ENCODE measurements around the gene IGHMBP2.

The IGHMBP2 gene

GRCh38 chr11:68938088-68938487 lies 34.4 kb downstream of the IGHMBP2 start:
- H3K27ac ChIP-seq (ENCODE audit: low read depth, low read length), result no peak overlapping the region
- no peak overlapping the region for H3K9ac ChIP-seq (ENCODE audit: low read length in 5 of 5)
- H3K4me3 ChIP-seq (ENCODE audit: low read depth in 1 of 5, low read length in 5 of 5), result no peak overlapping the region
- H3K36me3 ChIP-seq (ENCODE audit: control insufficient read depth in 5 of 5, insufficient read depth in 5 of 5, low read length in 5 of 5), result peaks cover 0 to 82% (median 73%) of the 10 kb centered on the region in 5 donors
- H3K9me3 ChIP-seq (ENCODE audit: control insufficient read depth in 5 of 5, low read length in 5 of 5), result no peaks in the 10 kb centered on the region
- H3K27me3 ChIP-seq (ENCODE audit: control insufficient read depth in 5 of 5, insufficient read depth in 4 of 5, low read length in 5 of 5), result no peaks in the 10 kb centered on the region
- H3K4me1 ChIP-seq (ENCODE audit: control insufficient read depth in 5 of 5, insufficient read depth in 5 of 5, low read length in 5 of 5), result peaks cover 0 to 10% (median 6%) of the 10 kb centered on the region in 5 donors

- Histone ChIP-seq H3K9me3 (ENCODE audit: control insufficient read depth in 5 of 5, low read length in 5 of 5) (no peaks in the 10 kb centered on the region), H3K36me3 (ENCODE audit: control insufficient read depth in 5 of 5, insufficient read depth in 5 of 5, low read length in 5 of 5) (peaks cover 0 to 73% (median 65%) of the 10 kb centered on the region in 5 donors), H3K27ac (ENCODE audit: low read depth, low read length) (no peak overlapping the region), H3K27me3 (ENCODE audit: control insufficient read depth in 5 of 5, insufficient read depth in 4 of 5, low read length in 5 of 5) (no peaks in the 10 kb centered on the region), H3K4me1 (ENCODE audit: control insufficient read depth in 5 of 5, insufficient read depth in 5 of 5, low read length in 5 of 5) (peaks cover 0 to 11% (median 7%) of the 10 kb centered on the region in 5 donors), H3K4me3 (ENCODE audit: low read depth in 1 of 5, low read length in 5 of 5) (no peak overlapping the region), H3K9ac (ENCODE audit: low read length in 5 of 5) (no peak overlapping the region)
These were observed 35.3 kb downstream of the IGHMBP2 start for GRCh38 chr11:68938816-68939582.

- Histone ChIP-seq H3K27me3 (ENCODE audit: control insufficient read depth in 5 of 5, insufficient read depth in 4 of 5, low read length in 5 of 5) (no peaks in the 10 kb centered on the region), H3K27ac (ENCODE audit: low read depth, low read length) (no peak overlapping the region)
These were observed 36.2 kb downstream of the IGHMBP2 start for GRCh38 chr11:68939583-68940555.

GRCh38 chr11:68940651-68941323 lies 37.1 kb downstream of the IGHMBP2 start:
- peaks cover 0 to 55% (median 47%) of the 10 kb centered on the region in 5 donors for H3K36me3 ChIP-seq (ENCODE audit: control insufficient read depth in 5 of 5, insufficient read depth in 5 of 5, low read length in 5 of 5)
- no peaks in the 10 kb centered on the region for H3K9me3 ChIP-seq (ENCODE audit: control insufficient read depth in 5 of 5, low read length in 5 of 5)
- H3K4me3 ChIP-seq (ENCODE audit: low read depth in 1 of 5, low read length in 5 of 5), result no peak overlapping the region
- peaks cover 0 to 11% (median 7%) of the 10 kb centered on the region in 5 donors for H3K4me1 ChIP-seq (ENCODE audit: control insufficient read depth in 5 of 5, insufficient read depth in 5 of 5, low read length in 5 of 5)
- H3K9ac ChIP-seq (ENCODE audit: low read length in 5 of 5), result no peak overlapping the region
- H3K27ac ChIP-seq (ENCODE audit: low read depth, low read length), result no peak overlapping the region
- H3K27me3 ChIP-seq (ENCODE audit: control insufficient read depth in 5 of 5, insufficient read depth in 4 of 5, low read length in 5 of 5), result no peaks in the 10 kb centered on the region

More at GRCh38 chr11:68939583-68940555, 36.2 kb downstream of the IGHMBP2 start:
- H3K36me3 ChIP-seq (ENCODE audit: control insufficient read depth in 5 of 5, insufficient read depth in 5 of 5, low read length in 5 of 5), result peaks cover 0 to 65% (median 56%) of the 10 kb centered on the region in 5 donors
- H3K9ac ChIP-seq (ENCODE audit: low read length in 5 of 5), result no peak overlapping the region
- H3K4me1 ChIP-seq (ENCODE audit: control insufficient read depth in 5 of 5, insufficient read depth in 5 of 5, low read length in 5 of 5), result peaks cover 0 to 11% (median 7%) of the 10 kb centered on the region in 5 donors
- no peak overlapping the region for H3K4me3 ChIP-seq (ENCODE audit: low read depth in 1 of 5, low read length in 5 of 5)
- H3K9me3 ChIP-seq (ENCODE audit: control insufficient read depth in 5 of 5, low read length in 5 of 5), result no peaks in the 10 kb centered on the region

GRCh38 chr11:68941324-68942094 lies 37.8 kb downstream of the IGHMBP2 start:
- Histone ChIP-seq H3K4me1 (ENCODE audit: control insufficient read depth in 5 of 5, insufficient read depth in 5 of 5, low read length in 5 of 5) (peaks cover 0 to 12% (median 9%) of the 10 kb centered on the region in 5 donors), H3K9me3 (ENCODE audit: control insufficient read depth in 5 of 5, low read length in 5 of 5) (no peaks in the 10 kb centered on the region), H3K4me3 (ENCODE audit: low read depth in 1 of 5, low read length in 5 of 5) (no peak overlapping the region), H3K27me3 (ENCODE audit: control insufficient read depth in 5 of 5, insufficient read depth in 4 of 5, low read length in 5 of 5) (no peaks in the 10 kb centered on the region), H3K27ac (ENCODE audit: low read depth, low read length) (no peak overlapping the region), H3K36me3 (ENCODE audit: control insufficient read depth in 5 of 5, insufficient read depth in 5 of 5, low read length in 5 of 5) (peaks cover 0 to 48% (median 40%) of the 10 kb centered on the region in 5 donors), H3K9ac (ENCODE audit: low read length in 5 of 5) (no peak overlapping the region)

GRCh38 chr11:68942095-68942620 lies 38.5 kb downstream of the IGHMBP2 start:
- Histone ChIP-seq H3K27ac (ENCODE audit: low read depth, low read length) (no peak overlapping the region), H3K9ac (ENCODE audit: low read length in 5 of 5) (no peak overlapping the region), H3K4me1 (ENCODE audit: control insufficient read depth in 5 of 5, insufficient read depth in 5 of 5, low read length in 5 of 5) (peaks cover 0 to 16% (median 12%) of the 10 kb centered on the region in 5 donors), H3K4me3 (ENCODE audit: low read depth in 1 of 5, low read length in 5 of 5) (no peak overlapping the region), H3K36me3 (ENCODE audit: control insufficient read depth in 5 of 5, insufficient read depth in 5 of 5, low read length in 5 of 5) (peaks cover 0 to 42% (median 33%) of the 10 kb centered on the region in 5 donors), H3K9me3 (ENCODE audit: control insufficient read depth in 5 of 5, low read length in 5 of 5) (no peaks in the 10 kb centered on the region), H3K27me3 (ENCODE audit: control insufficient read depth in 5 of 5, insufficient read depth in 4 of 5, low read length in 5 of 5) (no peaks in the 10 kb centered on the region)

- Histone ChIP-seq H3K27ac (ENCODE audit: low read depth, low read length) (no peak overlapping the region), H3K4me1 (ENCODE audit: control insufficient read depth in 5 of 5, insufficient read depth in 5 of 5, low read length in 5 of 5) (peaks cover 0 to 18% (median 12%) of the 10 kb centered on the region in 5 donors), H3K9me3 (ENCODE audit: control insufficient read depth in 5 of 5, low read length in 5 of 5) (no peaks in the 10 kb centered on the region), H3K9ac (ENCODE audit: low read length in 5 of 5) (no peak overlapping the region), H3K4me3 (ENCODE audit: low read depth in 1 of 5, low read length in 5 of 5) (no peak overlapping the region), H3K27me3 (ENCODE audit: control insufficient read depth in 5 of 5, insufficient read depth in 4 of 5, low read length in 5 of 5) (no peaks in the 10 kb centered on the region), H3K36me3 (ENCODE audit: control insufficient read depth in 5 of 5, insufficient read depth in 5 of 5, low read length in 5 of 5) (peaks cover 0 to 35% (median 27%) of the 10 kb centered on the region in 5 donors)
These were observed 39.1 kb downstream of the IGHMBP2 start for GRCh38 chr11:68942751-68943271.

GRCh38 chr11:68946416-68947090 lies 42.9 kb downstream of the IGHMBP2 start:
- no peak overlapping the region for H3K9ac ChIP-seq (ENCODE audit: low read length in 5 of 5)
- H3K36me3 ChIP-seq (ENCODE audit: control insufficient read depth in 5 of 5, insufficient read depth in 5 of 5, low read length in 5 of 5), result no peaks in the 10 kb centered on the region
- peaks cover 0 to 21% (median 12%) of the 10 kb centered on the region in 5 donors for H3K4me1 ChIP-seq (ENCODE audit: control insufficient read depth in 5 of 5, insufficient read depth in 5 of 5, low read length in 5 of 5)
- H3K9me3 ChIP-seq (ENCODE audit: control insufficient read depth in 5 of 5, low read length in 5 of 5), result no peaks in the 10 kb centered on the region
- peaks cover 0 to 3% (median 0%) of the 10 kb centered on the region in 5 donors for H3K27me3 ChIP-seq (ENCODE audit: control insufficient read depth in 5 of 5, insufficient read depth in 4 of 5, low read length in 5 of 5)
- H3K27ac ChIP-seq (ENCODE audit: low read depth, low read length), result no peak overlapping the region
- no peak overlapping the region for H3K4me3 ChIP-seq (ENCODE audit: low read depth in 1 of 5, low read length in 5 of 5)
